ENCODE results near the gene HPGD.

GRCh38 chr4:174526731-174527130 is 4.4 kb upstream of the HPGD start:
- TF ChIP-seq POLR2A (IDR thresholded peaks at IDR 0.05; ENCODE audit: low read length) (no peak), GATA1 (IDR thresholded peaks at IDR 0.05; ENCODE audit: low read depth, low read length) (no peak)

Measured in erythroblast (primary cell).